Stimulated activated CD8-positive, alpha-beta memory T cell treated with anti-CD3 and anti-CD28 coated beads, Interleukin-15, amount 100 ng/mL, for 24 hours (primary cell): ENCODE results near the gene SIK2.

ENCODE experiments used
- DNase-seq: peaks from one replicate; pipeline ENCODE4 v3.0.0-alpha.2; 2020; ENCODE audit warnings: low read depth

The SIK2 gene

DNA sequence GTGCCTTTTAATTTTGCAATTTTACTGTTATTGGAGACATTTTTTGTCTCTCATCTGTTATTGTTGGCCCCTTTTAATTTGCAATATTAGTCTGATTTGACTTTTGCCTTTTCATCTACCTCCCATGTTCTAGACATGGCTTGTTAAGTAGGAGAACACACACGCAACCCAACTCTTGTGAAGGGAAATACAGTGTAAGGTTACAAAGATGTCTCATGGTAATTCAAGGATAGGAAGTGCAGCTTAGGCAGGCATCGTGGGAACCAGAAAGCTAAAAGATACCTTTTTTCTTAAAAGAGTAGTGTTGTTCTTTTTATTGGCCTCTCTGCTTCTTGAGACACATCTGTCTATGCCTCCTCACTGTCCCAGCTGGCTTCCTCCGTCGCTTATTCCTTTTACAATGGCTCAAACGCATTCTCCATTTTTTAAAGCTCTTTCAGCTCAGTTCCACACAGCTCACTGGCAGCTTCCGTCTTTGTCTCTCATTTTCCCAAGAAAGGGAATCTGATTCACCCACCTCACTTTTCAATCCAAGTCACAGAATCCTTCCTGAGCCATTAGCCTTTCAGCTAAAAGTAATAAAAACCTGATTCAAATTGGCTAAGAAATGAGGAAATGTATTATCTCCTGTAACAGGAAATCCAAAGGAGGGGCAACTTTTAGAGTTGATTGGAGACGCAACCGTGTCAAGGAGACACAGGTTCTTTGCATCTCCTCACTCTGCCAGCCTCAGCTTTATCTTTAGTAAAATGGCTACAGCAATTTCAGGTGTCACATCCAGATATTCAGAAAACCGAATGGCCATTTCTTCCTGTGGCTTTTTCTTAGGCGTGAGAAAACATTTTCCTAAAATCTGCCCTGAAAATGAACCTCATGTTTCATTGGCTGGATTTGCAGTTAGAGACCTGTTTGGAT, 57.2 kb downstream of the SIK2 start:
- no peak for DNase-seq

DNA sequence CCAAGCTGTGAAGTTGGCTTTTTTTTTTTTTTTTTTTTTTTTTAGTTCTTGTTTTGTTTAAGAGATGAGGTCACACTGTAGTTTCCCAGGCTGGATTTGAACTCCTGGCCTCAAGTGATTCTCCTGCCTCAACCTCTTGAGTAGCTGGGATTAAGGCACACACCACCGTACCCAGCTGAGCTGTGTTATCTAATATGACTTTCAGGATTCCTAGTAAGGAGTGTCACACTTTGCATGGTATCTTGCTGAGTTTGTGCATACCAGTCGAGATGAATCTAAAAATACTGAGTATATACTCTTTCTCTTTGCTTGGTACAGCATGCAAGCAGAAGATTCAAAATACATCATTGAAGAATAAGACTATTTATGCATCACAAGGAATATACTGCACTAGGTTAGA, 58.6 kb downstream of the SIK2 start:
- DNase-seq = no peak

DNA sequence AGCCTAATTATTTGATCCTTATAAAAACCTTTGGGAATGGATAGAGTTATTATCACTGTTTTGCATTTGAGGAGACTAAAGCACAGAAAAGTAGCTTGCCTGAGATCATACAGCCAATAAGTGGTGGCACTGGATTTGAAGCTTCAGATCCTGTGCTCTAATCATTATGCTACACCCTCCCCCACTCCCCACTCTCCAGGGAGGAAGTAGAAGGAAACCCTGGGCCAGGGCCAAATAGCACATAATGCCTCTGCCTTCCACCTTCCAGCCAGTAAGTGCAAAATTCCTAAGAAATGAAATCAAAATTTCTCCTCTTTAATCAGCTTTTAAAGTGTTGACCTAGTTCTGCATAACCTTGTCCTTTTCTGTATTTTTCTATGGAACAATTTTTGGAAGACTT, 61.6 kb downstream of the SIK2 start:
- no peak for DNase-seq

DNA sequence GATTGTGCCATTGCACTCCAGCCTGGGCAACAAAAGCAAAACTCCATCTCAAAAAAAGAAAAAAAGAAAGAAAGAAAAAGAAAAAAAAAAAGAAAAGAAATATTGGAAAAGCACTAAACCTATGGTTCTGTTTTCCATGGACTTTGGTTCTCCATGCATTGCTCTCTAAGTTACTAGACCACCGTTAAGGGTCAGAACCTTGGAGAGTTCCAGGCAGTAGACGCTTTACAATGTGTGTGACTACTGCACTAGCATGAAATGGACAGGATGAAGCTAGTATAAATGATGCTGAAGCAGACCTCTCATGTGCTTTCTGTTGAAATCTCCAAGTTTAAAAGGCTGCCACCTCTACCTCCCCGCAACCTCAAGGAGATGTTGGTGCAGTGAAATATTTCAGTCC, 63.5 kb downstream of the SIK2 start:
- no peak for DNase-seq

DNA sequence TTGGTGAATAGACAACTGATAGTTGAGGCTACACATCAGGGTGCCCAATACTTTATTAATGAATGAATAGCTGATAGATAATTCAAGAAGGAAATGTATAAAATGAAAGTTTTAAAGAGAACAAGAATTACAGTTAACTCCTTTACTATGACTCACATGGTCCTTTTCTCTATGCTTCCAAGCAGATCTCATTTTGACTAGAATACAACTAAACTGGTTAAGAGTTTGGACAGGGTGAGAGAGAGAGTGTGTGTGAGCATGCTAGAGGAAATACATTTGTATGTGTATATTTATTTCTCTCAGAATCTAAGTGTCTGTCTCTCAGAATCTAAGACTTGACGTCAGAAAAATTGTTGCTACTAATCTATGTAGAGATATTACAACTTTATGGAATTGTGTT, 66.7 kb downstream of the SIK2 start:
- DNase-seq = no peak

DNA sequence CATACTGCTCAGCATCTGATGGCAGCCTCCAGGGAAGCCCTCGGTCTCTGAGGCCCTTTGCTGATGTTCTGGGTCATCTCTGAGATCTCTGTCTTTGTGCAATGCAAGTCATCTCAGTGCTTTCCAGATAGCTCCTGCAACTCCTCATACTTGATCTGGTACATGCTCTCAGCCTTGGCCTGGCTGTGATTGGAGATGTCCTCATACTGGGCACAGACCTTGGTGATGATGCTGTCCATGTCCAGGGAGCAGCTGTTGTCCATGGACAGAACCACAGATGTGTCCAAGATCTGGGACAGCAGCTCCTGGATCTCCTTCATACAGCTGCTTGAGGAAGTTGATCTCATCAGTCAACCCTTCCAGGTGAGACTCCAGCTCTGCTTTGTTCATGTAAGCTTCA, 69.1 kb downstream of the SIK2 start:
- no peak for DNase-seq

DNA sequence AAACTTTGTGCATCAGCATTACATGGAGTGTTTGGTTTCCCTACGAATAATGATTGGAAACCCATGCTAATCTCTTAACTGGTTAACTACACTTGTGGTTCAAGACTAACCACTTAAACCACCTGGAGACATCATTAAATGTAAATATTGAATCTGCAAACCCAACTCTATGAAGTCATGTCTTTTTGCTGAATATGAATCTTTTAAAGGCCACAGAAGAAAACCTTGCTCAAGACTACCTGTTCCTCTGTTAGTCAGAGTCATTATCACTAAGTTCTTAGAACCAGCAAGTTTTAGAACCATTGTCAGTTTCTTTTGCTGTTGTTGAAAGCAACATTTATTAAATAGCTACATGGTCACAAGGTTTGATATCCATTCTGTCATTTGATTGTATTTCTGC, 70.7 kb downstream of the SIK2 start:
- no peak for DNase-seq

DNA sequence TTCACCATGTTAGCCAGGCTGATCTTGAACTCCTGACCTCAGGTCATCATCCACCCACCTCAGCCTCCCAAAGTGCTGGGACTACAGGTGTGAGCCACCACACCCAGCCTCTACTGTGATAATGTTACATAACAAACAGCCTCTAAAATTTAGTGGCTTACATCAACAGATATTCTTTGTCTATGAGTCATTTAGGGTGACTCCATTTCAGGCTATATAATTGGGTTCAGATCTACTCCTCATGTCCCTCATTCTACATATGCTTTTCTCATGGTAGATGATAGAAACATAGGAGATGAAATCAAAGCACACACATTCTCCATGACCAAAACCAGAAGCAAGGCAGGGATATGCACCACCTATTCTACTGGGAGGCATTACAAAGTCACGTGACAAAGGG, 72.7 kb downstream of the SIK2 start:
- no peak for DNase-seq

DNA sequence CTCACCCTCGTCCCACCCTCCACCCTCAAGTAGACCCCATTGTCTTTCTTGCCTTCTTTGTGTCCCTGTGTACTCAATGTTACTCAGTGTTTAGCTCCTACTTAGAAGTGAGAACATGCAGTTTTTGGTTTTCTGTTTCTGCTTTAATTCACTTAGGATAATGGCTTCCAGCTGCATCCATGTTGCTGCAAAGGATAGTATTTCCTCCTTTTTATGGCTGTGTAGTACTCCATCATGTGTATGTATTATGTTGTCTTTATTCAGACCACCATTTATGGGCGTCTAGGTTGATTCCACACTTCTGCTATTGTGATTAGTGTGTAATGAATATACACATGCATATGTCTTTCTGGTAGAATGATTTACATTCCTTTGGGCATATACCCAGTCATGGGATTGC, 73.6 kb downstream of the SIK2 start:
- DNase-seq = no peak

DNA sequence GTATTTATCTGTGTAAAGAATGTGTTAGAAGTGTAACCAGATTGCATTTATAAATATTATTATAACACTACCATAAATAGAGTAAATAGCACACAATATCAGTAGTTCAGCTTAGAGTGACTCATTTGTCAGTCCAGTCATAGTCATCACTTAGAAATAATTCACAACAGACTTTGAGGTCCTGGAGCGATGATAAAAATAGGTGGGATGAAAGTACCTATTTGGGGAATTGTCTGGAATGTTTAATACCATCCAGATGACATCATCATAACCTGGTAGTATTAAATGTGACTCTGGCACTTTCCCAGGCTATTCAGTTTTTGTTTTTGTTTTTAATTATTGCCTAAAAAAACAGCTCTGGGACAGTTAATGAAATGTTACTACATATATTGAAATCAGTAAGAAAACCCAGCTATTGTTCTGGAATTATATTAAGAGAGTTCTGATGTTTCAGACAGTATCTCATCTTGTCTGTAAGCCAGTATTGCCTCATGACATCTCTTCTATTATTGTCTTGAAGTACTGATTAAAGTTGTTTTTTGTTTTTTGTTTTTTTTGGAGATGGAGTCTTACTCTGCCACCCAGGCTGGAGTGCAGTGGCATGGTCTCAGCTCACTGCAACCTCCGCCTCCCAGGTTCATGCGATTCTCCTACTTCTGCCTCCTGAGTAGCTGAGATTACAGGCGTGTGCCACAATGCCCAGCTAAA, 74.8 kb downstream of the SIK2 start:
- DNase-seq = no peak

DNA sequence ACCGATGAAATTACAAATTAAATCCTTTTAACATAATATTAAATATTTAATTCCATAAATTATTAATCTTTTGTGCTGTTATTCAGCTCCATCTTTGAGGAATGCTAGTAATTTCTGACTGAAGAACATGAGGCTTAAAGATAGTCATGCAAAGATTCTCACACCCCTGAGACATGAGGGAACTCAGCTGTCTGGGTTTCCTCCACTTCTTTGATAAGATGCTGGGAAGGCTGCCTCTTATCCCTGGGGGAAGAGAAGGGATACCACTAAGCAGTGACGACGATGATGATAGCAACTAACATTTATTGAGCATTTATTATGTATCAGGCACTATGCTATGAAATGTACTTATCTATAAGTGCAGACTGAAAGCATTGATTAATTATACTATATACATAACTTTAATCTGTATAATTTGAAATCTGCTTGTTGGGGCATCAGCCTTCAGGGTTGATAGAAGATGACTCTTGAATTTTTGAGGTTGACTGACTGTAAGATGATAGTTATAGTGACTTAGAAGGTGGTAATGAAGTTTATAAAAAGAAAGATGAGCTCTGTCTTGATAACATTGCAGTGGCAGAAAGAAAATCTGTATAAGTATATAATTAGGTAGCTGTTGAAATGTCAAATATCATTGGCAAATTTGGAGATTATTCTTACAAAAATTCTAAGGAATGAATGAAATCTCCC, 78.4 kb downstream of the SIK2 start:
- DNase-seq = no peak

DNA sequence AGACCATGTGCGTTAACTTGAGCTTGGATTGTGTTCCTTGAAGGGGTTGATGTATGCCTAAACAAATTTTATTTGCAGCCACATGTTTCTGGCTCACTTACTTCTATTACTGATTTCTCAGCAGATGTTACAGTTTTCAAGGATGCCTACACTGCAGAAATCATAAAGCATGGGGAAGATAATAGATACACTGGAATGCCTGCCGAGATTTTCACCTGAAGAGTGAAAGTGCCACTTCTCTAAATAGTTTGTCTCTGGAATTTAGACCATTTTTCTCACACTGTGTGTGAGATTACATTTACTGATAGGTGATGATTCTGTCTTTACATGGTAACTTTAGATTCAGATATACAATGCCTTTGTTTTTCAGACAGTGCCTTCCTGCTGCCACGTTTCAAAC, 81.6 kb downstream of the SIK2 start:
- DNase-seq = no peak

DNA sequence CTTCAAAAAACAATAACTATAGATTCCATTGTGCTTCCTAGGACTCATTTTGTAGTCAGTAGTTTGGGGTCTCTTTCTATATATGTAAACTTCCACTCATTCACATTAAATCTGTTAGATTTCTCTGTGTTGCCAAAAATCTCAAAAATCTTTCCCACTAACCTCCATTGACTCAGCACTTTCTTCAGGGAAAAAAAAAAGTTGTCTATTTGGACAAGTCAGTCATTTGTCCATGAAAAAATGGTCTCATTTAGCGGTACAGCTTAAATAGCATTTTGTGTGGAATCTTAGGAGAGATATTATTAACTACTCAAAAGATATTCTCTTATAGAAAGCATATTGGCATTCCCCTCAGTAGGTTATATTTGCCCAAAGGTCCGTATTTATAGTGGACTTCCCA, 82.0 kb downstream of the SIK2 start:
- DNase-seq = no peak

DNA sequence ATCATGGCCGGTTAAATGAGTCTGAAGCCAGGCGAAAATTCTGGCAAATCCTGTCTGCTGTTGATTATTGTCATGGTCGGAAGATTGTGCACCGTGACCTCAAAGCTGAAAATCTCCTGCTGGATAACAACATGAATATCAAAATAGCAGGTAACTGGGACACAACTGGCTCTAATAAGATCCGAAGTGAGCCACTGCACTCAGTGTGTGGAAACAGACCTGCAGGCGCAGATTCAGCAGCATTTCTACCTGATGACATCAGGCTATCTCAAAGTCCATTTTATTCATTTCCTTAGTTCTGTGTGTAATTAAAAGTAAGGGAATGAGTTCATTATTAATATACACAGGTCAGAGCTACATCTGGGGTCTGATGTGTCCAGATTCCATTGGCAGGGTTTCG, 85.8 kb downstream of the SIK2 start:
- no peak for DNase-seq

DNA sequence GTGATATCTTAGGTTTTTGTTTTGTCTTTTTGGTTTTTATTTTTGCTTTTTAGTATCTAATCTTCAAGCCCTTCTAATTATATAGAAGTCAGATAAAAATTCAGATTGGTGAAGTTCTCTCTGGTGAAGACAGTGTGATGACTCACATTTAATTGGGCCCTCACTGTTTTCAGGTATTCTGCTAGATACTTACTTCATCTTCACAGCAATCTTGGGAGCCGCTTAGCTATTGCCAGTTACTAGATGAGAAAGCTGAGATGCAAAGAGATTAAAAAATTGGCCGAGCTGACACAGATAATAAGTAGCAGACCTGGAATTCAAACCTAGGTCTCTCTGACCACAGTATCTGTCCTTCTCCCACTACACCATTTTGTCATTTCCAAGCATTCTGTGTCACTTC, 88.9 kb downstream of the SIK2 start:
- no peak for DNase-seq

DNA sequence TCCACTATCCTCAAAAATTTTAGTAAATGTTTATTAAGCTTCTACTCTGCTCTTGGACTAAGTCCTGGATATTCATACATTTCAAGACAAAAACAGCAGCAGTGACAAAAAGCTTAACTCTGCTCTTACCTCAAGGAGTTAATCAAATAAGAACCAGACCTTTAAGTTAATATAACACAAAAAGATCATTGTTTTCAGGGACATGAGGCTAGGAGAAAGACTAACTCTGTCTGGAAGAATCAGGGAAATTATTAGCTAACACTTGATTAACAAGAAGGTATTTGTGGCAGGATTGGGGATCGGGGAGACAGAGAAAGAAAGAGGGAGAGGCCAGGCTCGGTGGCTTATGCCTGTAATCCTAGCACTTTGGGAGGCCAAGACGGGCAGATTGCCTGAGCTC, 89.5 kb downstream of the SIK2 start:
- no peak for DNase-seq

DNA sequence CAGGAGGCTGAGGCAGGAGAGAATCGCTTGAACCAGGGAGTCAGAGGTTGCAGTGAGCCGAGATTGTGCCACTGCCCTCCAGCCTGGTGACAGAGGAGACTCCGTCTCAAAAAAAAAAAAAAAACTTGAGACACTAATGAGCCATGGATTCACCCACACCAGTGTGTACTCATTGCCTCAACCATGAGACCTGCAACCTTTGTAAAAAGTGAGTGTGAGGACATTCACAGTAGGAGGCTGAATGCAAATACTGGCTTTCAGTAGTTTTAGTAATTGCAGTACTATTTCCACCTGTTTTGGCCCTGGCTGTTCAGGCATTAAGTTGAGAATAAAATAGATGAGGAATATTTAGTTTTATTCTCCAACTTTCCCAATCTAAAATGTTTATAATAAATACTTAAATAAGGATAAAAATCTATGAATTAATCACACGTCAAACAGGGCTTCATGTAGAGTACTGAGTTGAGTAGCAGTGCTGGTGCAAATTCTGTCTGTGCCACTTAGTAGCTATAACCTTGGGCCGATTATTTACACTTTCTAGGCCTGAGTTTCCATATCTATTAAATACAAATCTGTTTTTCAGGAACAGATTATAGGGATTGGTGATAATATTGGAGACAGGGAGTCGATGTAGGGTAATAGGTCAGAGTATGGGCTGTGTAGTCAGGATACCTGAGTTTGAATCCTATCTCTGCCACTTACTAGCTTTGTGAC, 91.1 kb downstream of the SIK2 start:
- no peak for DNase-seq

DNA sequence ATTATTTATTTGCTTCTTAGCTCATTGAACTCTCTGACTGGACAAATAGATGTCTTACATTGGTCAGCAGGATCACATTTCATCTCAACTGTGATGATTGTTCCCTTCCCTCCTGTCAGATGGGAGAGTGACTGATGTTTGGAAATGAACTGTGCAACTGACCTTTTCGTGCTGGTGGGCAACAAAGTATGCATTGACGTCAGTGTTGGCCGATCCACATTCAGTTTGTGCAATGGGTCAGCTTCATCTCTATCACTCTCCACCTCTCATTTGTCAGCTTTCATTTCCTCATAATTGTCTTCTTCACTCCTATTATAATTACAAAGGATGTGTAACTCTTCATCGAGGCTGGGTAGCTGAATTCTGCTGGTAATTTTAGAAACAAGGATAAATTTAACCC, 92.6 kb downstream of the SIK2 start:
- no peak for DNase-seq

DNA sequence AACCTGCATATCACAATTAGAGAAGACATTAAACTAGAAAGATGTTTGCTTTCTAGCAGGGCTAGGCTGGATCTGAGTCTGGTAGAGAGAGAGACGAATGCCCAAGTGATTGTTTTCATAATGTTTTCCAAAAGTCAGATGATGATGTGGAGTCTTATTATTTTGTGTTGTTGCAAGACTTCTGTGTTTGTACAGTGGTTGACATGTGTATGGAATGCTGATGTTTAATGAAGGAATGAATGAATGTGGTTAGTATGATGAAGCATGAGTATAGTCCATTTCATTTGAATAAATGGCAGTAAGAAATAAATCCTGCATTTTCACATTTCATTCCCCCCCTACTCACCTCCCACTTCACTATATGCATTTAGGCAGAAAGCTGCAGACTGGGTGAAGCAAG, 94.3 kb downstream of the SIK2 start:
- DNase-seq = no peak

DNA sequence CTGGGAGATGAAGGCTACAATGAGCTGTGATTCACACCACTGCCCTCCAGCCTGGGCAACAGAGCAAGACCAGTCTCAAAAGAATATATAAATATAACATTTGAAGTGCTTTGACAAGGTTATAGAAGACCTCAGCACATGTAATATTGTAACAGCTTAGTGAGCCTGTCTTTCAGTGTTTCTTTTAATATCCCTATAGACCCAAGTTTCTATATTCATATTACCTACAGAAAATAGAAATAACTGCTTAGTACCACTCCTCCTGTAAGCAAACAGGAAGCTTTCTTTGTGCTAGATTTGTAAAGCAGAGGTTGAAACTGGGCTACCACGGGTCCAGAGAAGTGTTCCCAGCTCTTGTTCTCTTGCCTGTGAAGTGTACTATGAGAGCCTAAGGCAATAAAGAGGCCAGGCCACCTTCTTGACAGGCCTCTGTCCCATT, 95.7 kb downstream of the SIK2 start:
- DNase-seq = no peak

DNA sequence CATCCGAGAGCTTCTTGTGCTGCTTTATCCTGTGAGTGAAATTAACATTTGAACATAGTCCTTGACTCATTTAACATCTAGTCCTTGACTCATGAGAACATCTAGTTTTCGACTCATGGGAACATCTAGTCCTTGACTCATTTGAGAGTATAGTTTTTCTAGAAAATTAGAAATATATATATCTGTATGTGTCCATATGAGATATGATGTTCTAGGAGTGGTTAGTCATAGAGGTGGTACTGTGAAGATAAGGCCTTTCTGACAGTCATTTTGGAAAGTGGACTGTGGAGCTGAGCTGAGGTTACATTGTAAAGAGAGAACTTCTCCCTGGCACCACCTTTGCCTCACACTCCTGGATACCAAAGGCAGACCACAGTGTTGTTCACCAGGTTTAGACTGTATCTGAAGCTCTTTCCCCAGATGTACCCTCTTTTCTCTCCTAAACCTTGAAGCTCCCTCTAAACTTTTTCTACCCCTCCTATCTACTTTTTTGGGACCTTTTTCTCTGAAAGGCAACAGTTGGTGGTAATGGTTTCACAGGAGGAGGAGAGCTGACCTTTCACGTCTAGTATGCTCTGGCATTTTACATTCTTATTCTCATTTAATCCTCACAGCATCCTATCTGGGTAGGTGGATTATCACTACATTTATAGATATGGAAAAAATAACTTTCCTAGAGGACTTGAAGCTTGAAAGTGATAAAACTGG, 96.8 kb downstream of the SIK2 start:
- DNase-seq = no peak
